Prostate gland (tissue), 2 donors: ENCODE results near the gene R3HDM4.

Source experiments
- CTCF ChIP-seq, 4 experiments: fragments of 200-600 bp in 2 of 4; fragments of 450-650 bp in 2 of 4; sonication (generic) in 2 of 4; IDR thresholded peaks; 1 replicate in 3 of 4; 2 replicates in 1 of 4; pipeline ENCODE4 v1.5.1; 2016 to 2019; ENCODE audit warnings: antibody characterized with exemption in 4 of 4, mild to moderate bottlenecking in 2 of 4, moderate library complexity in 2 of 4
- POLR2A ChIP-seq: fragments of 450-650 bp; IDR thresholded peaks from one replicate; pipeline ENCODE4 v1.6.1; 2016; ENCODE audit warnings: antibody characterized with exemption, mild to moderate bottlenecking
- POLR2AphosphoS5 ChIP-seq: sonication (generic); formaldehyde crosslinking; IDR thresholded peaks from one replicate; pipeline ENCODE4 v1.6.1; 2017; ENCODE audit warnings: antibody characterized with exemption

GRCh38 chr19:931860-932647, 19.0 kb upstream of the R3HDM4 start:
- no peak for TF ChIP-seq CTCF (IDR thresholded peaks at IDR 0.05)
- TF ChIP-seq POLR2AphosphoS5 = no peak
- no peak for TF ChIP-seq POLR2A
